ENCODE results near the gene DAB1.
A peak's percentile ranks its signal among the peaks of the same experiment; 100 is the strongest.

The DAB1 gene

DNA sequence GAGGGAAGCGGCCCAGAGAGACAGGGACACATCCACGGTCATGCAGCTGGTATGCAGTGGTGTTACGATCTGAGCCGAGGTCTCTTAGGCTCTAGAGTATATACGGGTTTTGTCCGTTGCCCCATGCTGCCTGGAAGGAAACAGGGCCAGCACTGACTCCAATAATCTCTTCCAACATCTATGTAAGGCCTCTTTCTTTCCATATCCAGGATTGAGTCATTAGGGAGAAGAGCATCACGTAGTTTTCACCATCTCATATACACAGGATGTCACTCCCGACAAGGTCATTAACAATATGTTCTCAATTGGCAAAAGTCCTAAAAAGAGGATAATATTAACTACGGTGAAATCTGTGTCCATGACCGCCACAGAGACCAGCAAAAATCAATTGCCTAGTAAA, 462.4 kb downstream of the DAB1 start:
- in situ Hi-C loops (cut with MboI; ENCODE audit: low pct_unique_long_range_greater_than_20kb, low sequenced_read_pairs): no loop called here

DNA sequence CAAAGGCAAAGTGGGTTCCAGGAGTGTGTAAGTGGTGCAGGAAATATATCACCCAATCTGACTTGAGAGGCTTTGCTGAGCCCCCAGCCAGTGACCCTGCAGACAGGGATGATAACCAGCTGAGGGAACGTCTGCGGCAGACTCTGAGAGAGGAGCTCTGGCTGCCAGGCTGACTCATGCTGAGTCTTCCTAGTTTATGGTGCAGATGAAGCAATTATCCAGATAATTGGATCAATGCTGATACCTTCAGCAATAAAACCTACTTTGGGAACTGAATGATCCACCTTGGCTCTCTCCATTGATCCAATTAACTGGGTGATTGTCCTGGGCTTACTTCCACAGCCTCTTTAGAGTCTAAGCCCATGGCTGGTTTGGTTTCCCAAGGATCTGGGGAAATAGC, 465.3 kb downstream of the DAB1 start:
- DNase-seq: no peak

More for the DNA sequence above, 462.4 kb downstream of the DAB1 start:
- no peak for DNase-seq

DNA sequence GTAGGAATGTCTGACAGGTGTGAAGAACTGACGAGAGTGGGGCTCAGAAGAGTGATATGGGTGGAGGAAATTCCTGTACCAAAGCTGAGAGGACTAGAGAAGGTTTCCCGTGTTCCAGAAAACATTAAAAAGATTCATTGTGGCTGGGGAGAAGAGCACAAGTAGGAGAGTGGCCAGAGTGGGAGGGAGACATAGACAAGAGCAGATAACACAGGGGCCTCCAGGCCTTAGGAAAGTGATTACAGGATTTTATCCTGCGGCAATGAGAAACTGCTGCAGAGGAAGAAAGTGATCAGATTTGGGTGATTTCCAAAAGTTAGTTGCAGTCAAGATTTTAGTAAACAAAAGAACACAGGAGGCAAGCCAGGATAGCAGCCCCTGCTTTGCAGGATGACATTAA, 465.9 kb downstream of the DAB1 start:
- in situ Hi-C loops (cut with MboI; ENCODE audit: low pct_unique_long_range_greater_than_20kb, low sequenced_read_pairs): no loop called here
- no peak for DNase-seq

More for the DNA sequence above, 465.3 kb downstream of the DAB1 start:
- in situ Hi-C loops (cut with MboI; ENCODE audit: low pct_unique_long_range_greater_than_20kb, low sequenced_read_pairs): no loop called here

DNA sequence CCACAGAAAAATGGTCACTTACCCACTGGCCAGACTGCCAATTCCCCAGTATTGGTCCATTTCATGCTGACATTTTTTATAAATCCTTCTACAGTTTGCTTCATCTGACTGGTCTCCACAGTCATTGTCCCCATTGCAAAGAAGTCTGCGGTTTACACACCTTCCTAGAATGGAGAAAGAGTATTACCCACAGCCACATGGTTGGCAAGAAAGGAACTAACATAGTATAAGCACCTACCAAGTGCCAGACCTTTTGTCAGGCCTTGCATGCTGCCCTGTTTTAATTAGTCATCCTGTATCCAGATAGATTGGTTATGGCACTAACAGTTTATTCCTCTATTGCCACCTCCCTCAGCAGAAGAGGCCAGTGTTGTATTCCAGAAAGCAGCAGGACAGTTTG, 469.2 kb downstream of the DAB1 start:
- DNase-seq: no peak
- in situ Hi-C loops (cut with MboI; ENCODE audit: low pct_unique_long_range_greater_than_20kb, low sequenced_read_pairs): no loop called here

- in situ Hi-C loops (cut with MboI; ENCODE audit: low pct_unique_long_range_greater_than_20kb, low sequenced_read_pairs): no loop called here
- DNase-seq: no peak
These were observed 470.5 kb downstream of the DAB1 start for GRCh38 chr1:56953386-56953785.

DNA sequence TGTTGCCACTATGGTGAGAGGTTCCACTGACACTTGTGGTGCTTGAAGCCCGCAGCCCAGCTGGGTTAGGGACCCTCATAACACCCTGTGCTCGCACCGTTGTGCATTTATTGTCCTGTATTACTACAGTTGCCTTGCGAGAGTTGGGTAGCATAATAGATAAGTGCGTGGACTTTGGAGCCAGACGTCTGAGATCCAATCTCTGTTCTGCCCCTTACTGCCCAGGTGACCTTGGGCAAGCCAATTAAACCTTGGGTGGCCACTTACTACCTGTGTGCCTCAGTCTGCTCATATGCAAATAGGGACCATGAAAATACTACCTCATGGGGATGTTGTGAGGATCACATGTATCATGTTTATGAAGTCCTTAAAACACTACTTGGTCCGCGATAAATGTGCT, 471.4 kb downstream of the DAB1 start:
- DNase-seq: no peak
- in situ Hi-C loops (cut with MboI; ENCODE audit: low pct_unique_long_range_greater_than_20kb, low sequenced_read_pairs): no loop called here

- in situ Hi-C loops (cut with MboI; ENCODE audit: low pct_unique_long_range_greater_than_20kb, low sequenced_read_pairs): no loop called here
- peak; percentile 3 for DNase-seq
These were observed 475.3 kb downstream of the DAB1 start for GRCh38 chr1:56948403-56949023.
